GM19438 (cell line): ENCODE measurements around the gene RNF121.

Experiments
- ATAC-seq: cut with Tn5 transposase; IDR thresholded peaks from one replicate; pipeline ENCODE4 v1.9.1; 2021; ENCODE audit warnings: low read depth; ENCODE audit not compliant: unreplicated experiment

The RNF121 gene

GRCh38 chr11:71979602-71980001 is 50.8 kb downstream of the RNF121 start:
- ATAC-seq: no peak

- ATAC-seq: no peak
Observed at GRCh38 chr11:71986131-71986530, 57.3 kb downstream of the RNF121 start.

- ATAC-seq: no peak
Observed at GRCh38 chr11:71987521-71987920, 58.7 kb downstream of the RNF121 start.

DNA sequence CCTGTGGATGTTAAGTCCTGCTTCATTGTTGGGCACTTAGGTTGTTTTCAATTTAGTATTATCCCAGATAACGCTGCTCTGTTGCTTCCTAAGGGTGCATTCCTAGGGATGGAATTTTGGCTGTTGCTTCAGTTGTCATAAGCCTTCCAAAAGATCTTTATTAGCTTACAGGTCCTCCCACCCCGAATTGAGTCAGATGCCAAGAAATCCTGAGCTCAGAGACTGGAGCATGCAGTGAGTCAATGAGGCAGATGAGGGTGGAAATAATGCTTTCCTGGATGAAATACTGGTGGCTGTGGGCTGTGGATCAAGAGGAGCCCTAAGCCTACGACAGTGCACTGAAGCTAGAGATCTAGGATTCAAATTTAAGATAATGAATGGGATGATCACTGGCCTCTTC is 59.2 kb downstream of the RNF121 start:
- ATAC-seq: no peak

GRCh38 chr11:71990701-71991100 is 61.9 kb downstream of the RNF121 start:
- no peak for ATAC-seq

DNA sequence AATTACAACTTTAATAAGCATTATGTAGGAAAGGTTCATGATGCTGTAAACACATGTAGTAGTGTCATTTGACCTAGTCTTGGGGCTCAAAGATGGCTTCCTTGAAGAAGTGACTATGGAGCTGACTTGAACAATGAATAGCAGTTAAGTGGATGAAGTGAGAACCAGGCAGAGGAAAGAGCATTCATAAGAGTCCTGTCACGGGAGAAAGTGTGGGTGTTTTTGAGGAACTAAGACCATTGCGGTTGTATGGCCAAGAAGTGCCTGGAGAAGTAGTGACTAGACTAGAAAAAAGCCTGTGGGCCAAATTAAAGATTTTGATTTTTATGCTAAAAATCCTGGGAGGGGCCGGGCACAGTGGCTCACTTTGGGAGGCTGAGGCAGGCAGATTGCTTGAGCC is 62.6 kb downstream of the RNF121 start:
- ATAC-seq: peak; percentile 56

DNA sequence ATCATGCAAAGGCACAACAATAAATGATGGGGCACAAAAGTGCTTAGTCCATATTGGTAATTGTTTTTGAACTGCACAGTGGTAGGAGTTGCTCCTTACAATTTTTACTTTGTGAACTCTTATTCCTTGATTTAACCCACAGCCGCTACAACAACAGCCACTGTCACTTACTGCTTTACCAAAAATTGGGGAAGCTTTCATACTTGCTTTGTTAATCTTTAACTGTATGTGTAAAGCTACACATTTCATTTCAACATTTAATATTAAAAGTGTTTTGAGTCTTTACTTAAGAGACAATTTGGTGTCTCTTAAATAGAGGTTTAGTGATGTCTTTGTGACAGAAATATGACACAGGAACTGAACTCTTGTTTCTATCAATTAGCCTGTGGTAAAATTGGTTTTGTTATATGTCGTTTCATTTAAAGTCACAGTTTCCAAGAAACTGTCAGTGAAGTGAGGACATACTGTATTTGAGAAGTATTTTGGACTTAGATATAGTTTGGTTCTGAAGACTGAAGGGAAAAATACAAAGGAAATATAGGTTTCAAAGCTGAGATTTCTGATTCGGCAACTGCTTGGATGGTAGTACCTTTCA is 63.4 kb downstream of the RNF121 start:
- ATAC-seq: no peak

DNA sequence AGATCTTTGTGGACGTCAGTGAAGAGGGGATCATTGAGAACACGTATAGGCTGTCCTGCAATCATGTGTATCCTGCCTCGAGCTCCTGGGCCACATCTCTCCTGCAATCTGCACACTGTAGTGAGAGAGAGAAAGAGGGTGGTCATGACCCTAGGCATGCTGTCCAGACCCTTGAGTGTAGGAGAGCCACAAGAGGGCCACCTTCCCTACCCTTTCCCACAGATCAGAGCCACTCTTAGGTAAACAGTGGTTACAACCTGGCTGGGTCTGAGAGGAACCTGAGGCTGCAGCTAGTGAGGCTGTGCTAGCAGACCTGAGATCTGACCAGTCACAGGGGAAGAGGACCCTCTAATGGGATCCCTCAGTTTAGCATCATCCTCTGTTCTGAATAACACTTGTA is 65.9 kb downstream of the RNF121 start:
- ATAC-seq: no peak

DNA sequence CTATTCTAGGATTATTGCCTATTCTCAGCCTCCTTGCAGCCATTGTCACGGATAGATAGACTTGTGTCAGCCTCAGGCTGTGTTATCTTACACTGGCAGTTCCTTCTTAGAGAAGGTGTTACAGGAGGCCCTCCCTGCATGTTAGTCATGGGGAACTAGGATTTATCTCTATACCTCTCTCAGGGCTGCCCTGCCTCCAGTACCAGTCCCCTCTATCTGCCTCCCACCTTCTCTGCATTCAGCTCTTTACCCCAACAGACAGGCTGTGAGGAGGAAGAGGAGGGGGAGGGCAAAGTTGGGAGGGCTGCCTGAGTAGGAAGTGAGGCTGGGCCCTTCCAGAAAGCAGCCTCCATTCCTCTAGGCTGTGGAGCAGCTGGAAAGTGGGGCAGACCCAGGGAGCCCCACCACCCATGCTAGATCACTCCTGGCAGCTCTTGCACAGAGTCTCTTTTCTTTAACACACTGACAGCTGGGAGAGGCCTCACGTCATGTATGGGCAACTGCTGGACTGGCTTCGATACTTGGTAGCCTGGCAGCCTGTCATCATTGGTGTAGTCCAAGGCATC is 67.0 kb downstream of the RNF121 start:
- no peak for ATAC-seq

- no peak for ATAC-seq
Observed at GRCh38 chr11:71996517-71996916, 67.7 kb downstream of the RNF121 start.

GRCh38 chr11:71996946-71997345 is 68.1 kb downstream of the RNF121 start:
- ATAC-seq: no peak

GRCh38 chr11:71997594-71997993 is 68.7 kb downstream of the RNF121 start:
- no peak for ATAC-seq

- ATAC-seq: no peak
Observed at GRCh38 chr11:71998061-71998460, 69.2 kb downstream of the RNF121 start.

GRCh38 chr11:71998649-71999310 is 69.9 kb downstream of the RNF121 start, which contains the start of gene IL18BP:
IL18BP (plus strand) TSS chr11:71998909; CDS start chr11:71999985, 1,076 bp downstream.
- ATAC-seq: no peak

GRCh38 chr11:71999362-71999761 is 70.5 kb downstream of the RNF121 start:
- no peak for ATAC-seq

DNA sequence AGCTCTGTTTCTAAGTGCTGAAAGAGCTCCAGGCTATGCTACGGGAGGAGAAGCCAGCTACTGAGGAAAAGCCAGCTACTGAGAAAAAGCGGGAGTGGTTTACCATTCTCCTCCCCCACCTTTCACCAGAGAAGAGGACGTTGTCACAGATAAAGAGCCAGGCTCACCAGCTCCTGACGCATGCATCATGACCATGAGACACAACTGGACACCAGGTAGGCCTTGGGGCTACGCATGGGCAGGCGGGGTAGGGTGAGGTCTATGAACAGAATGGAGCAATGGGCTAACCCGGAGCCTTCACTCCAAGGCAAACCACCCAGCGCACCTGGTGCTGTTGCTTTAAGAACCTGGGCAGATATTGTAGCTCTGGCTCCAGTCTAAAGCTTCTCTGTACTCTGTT is 71.0 kb downstream of the RNF121 start:
- ATAC-seq: no peak

GRCh38 chr11:72000202-72000867 is 71.5 kb downstream of the RNF121 start:
- ATAC-seq: no peak

DNA sequence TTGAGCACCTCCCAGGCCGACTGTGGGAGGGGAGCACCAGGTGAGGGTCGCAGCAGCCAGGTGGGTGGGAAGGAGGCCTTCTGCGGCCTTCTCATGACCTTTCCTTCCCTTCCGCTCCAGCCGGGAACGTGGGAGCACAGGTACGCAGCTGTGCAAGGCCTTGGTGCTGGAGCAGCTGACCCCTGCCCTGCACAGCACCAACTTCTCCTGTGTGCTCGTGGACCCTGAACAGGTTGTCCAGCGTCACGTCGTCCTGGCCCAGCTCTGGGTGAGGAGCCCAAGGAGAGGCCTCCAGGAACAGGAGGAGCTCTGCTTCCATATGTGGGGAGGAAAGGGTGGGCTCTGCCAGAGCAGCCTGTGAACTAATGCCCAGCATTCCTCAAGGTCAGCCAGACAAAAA is 72.4 kb downstream of the RNF121 start:
- ATAC-seq: no peak

DNA sequence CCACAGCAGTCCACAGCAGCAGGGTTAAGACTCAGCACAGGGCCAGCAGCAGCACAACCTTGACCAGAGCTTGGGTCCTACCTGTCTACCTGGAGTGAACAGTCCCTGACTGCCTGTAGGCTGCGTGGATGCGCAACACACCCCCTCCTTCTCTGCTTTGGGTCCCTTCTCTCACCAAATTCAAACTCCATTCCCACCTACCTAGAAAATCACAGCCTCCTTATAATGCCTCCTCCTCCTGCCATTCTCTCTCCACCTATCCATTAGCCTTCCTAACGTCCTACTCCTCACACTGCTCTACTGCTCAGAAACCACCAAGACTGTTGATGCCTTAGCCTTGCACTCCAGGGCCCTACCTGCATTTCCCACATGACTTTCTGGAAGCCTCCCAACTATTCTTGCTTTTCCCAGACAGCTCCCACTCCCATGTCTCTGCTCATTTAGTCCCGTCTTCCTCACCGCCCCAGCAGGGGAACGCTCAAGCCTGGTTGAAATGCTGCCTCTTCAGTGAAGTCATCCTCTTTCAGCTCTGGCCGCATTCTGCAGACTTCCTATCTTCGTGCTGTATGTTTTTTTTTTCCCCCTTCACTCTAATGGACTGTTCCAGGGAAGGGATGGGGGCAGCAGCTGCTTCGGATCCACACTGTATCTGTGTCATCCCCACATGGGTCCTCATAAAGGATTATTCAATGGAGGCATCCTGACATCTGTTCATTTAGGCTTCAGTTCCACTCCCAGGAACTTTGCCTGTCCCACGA is 73.2 kb downstream of the RNF121 start:
- ATAC-seq: no peak

DNA sequence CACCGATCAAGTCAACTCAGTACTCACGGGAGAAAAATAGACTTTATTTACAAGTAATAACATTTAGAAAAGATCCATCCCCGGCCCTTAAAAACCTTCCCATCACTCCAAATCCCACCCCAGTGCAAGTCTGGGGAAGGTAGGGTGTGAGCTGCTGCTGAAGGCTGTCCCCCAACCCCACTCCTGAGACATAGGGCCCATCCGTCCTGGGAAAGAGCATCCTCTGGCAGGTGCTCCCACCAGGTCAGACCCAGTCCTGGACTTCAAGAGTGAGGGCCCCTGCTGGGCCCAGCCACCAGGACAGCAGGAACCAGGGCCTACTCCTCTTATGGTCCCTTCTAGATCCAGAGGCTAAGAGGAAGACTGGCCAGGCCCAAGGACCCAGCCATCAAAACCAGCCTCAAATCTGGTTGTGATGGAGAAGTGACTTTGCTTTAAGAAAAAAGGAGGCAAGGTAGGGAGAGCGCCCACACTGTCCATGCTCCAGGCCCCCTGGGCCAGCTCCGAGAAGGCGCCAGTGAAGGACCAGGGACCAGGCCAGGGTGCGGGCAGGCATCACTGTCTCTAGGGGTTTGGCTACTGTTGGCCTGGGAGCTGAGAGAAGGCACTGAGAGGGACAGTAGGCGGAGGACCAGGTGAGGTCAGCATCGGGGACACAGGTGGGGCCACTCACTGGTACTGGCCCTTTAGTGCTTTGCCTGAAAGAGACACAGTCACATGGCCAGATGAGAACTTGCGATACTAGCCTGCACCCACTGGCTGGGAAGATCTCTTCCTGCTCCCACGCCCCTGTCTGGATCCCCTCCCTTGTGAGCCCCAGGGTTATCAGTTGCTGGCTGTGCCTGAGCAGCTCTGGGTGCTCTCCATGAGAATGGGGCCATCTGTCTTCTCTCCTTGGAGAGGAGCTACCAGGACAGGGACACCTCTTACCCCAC is 74.3 kb downstream of the RNF121 start:
- no peak for ATAC-seq
